Activated T-cell treated with anti-CD3 and anti-CD28 coated beads for 1 hour (primary cell): ENCODE measurements around the gene ABCF3.

ENCODE experiments used
- DNase-seq: peaks from one replicate; pipeline ENCODE4 v3.0.0-alpha.2; 2020; ENCODE audit warnings: low read depth

Gene ABCF3

GRCh38 chr3:184188080-184188479, 2.1 kb downstream of the ABCF3 start:
- no peak for DNase-seq

GRCh38 chr3:184189421-184189820, 3.4 kb downstream of the ABCF3 start:
- DNase-seq = no peak

DNA sequence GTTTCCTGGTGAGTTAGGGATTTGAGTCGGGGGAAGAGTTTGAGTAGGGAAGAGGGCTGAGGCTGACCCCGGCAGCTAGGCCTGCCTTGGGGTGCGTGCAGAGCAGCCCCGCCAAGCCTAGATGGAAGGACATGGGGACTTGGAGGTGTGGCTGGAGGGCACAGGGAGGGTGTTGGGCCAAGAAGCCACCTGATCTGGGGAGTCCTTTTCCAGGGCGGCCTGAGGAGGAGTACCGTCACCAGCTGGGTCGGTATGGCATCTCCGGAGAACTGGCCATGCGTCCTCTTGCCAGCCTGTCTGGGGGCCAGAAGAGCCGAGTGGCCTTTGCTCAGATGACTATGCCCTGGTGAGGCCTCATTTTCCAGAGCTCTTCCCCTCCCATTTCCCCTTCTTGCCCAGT, 6.9 kb downstream of the ABCF3 start:
- DNase-seq = no peak

DNA sequence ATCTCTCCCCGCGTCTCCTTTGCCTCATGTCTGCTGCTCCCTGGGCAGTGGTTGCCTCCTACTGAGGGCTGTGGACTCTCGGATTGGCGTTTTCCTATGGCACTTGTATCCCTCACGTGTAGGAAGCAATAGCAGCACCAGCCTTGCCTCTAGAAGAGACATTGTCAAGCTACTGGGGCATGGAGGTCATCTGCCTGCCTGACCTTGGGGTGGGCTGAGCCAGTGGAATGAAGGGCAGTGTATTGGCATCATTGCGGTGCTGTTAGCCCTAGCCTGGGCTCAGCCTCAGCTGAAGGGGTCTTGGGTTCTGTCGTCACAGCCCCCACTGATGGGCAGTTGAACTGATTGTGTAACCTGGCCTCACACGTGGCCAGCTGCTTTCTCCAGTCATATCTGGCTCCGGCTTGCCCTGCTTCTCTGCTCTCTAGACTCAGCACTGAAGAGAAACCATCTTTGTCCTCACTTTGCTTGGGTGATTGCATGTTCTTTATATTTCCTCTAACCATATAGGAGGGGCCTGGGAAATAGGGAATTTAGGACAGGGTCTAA, 8.1 kb downstream of the ABCF3 start:
- no peak for DNase-seq

DNA sequence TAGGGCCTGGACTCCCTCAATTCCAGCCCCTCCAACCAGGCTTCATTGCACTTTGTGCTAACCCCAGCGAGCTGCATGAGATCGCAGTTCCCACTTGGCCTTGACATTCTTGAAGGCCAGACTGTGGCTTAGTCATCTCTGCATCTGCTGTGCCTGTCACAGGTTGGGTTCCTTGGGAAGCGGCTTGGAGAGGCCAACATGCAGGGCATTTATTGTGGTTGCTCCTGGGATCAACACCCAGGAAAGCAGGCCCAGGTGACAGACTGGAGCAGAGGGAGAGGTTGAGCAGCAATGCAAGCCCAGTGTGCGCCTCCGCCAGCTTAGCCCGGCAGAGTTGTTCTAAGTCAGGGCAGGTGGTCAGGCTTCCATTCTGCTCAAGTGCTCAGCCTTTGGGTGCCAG, 10.5 kb downstream of the ABCF3 start:
- DNase-seq = no peak

GRCh38 chr3:184198509-184198908, 12.5 kb downstream of the ABCF3 start:
- DNase-seq = no peak

DNA sequence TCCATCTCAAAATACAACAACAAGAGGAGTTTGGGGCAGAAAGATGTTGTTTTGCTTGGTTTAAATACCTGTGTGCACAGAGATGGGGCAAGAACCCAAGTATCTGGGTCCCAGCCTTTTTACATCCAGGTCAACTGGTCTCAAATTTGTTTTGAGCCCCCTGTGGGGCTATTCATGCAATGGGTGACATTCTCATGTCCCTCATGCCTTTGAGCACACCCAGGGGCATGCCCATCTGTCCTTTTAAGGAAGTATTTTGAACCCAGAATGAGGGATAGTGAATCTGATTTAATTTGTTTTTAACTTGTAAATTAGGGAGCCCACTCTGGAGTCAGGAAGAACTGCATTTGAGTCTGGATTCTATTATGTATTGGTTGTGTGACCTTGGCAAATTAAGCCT, 14.8 kb downstream of the ABCF3 start:
- no peak for DNase-seq

- no peak for DNase-seq
Observed at GRCh38 chr3:184203526-184203925, 17.5 kb downstream of the ABCF3 start.

DNA sequence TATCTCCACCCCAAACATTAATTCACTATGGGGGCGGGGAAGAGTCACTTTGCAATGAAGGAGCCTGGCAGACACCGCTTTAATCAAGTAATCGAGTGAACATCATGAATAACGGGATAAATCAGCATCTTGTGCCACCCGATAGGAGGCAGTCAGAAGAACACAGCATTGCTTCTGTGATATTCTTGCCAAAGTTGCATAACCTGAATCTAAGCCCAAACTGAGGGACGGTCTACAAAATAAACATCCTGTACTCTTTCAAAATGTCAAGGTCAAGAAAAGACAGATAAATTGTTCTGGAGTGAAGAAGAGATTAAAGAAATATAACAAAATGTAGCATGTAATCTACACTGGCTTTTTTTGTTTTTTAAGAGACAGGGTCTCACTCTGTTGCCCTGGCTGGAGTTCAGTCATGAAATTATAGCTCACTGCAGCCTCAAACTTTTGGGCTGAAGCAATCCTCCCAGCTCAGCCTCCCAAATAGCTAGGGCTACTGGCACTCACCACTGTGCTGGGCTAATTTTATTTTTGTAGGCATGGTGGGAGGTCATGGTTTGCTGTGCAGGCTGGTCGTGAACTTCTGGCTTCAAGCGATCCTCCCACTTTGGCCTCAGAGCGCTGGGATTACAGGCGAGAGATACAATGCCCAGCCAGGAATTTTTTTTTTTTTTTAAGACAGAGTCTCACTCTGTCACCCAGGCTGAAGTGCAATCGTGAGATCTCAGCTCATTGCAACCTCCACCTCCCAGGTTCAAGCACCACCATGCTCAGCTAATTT, 23.3 kb downstream of the ABCF3 start:
- no peak for DNase-seq

GRCh38 chr3:184211297-184211696, 25.3 kb downstream of the ABCF3 start:
- no peak for DNase-seq

DNA sequence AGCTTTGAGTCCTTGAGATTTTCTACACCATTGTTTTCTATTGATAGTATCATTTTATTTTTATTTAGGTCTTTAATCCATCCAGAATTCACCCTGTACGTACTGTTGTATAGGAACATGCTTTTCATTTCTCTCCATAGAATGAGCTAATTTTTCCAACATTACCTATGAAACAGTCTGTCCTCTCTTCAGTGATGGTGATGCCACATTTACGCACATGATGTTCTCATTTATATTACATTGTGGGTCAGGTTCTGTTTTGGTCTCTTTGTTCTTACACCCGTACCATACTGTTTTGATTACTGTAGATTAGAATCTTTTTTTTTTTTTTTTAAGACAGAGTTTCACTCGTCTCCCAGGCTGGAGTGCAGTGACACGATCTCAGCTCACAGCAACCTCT, 25.7 kb downstream of the ABCF3 start:
- no peak for DNase-seq

DNA sequence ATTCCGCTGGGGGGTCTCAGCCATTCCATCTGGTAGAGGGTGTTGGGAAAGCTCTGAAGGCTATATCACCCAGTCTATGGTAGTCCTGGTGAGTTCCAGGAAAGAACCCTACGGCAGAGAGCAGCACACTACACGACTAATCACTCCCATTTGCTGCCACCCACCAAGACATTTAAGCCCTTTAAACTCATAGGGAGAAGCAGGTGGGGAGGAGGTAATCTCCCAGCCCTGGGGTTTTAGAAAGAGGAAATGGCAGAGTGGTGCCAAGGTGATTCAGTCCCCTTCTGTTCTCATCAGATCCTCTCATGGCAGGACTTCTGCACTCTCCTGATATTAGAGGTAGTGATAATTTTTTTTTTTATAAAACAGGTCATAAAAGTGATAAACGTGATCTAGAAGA, 32.8 kb downstream of the ABCF3 start:
- DNase-seq = no peak

DNA sequence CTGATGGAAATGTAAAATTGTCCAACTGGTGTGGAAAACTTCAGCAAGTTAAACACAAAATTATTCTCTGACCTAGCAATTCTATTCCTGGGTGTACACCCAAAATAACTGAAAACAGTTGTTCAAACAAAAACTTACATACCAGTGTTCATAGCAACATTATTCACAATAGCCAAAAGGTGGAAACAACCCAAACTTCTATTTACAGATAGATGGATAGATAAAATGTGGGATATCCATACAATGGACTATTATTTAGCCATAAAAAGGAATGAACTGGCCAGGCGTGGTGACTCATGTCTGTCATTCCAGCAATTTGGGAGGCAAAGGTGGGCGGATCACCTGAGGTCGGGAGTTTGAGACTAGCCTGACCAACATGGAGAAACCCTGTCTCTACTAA, 36.5 kb downstream of the ABCF3 start:
- no peak for DNase-seq

DNA sequence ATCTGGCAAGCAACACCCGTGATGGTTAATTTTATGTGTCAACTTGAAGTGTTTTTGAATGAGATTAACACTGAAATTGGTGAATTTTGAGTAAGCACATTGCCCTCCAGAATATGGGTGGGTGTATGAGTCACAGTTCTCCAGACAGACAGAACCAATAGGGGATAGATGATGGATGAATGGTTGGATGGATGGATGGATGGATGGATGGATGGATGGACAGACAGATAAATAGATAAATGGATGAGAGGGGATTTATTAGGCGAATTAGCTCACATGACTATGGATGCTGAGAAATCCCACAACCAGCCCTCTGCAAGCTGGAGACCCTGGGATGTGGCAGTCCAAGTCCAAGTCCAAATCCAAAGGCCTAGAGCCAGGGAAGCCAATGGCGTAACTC, 37.9 kb downstream of the ABCF3 start:
- no peak for DNase-seq

- DNase-seq = peak; percentile 42
Observed at GRCh38 chr3:184227481-184227935, 41.5 kb downstream of the ABCF3 start.

GRCh38 chr3:184228376-184229137, 42.6 kb downstream of the ABCF3 start:
- no peak for DNase-seq

- peak; percentile 52 for DNase-seq
Observed at GRCh38 chr3:184229394-184230080, 43.5 kb downstream of the ABCF3 start, which contains the start of gene VWA5B2. Gene VWA5B2, plus strand, starts transcription at chr3:184229585. Its CDS starts 944 bp downstream, at chr3:184230529.

- no peak for DNase-seq
Observed at GRCh38 chr3:184230081-184230602, 44.1 kb downstream of the ABCF3 start.

DNA sequence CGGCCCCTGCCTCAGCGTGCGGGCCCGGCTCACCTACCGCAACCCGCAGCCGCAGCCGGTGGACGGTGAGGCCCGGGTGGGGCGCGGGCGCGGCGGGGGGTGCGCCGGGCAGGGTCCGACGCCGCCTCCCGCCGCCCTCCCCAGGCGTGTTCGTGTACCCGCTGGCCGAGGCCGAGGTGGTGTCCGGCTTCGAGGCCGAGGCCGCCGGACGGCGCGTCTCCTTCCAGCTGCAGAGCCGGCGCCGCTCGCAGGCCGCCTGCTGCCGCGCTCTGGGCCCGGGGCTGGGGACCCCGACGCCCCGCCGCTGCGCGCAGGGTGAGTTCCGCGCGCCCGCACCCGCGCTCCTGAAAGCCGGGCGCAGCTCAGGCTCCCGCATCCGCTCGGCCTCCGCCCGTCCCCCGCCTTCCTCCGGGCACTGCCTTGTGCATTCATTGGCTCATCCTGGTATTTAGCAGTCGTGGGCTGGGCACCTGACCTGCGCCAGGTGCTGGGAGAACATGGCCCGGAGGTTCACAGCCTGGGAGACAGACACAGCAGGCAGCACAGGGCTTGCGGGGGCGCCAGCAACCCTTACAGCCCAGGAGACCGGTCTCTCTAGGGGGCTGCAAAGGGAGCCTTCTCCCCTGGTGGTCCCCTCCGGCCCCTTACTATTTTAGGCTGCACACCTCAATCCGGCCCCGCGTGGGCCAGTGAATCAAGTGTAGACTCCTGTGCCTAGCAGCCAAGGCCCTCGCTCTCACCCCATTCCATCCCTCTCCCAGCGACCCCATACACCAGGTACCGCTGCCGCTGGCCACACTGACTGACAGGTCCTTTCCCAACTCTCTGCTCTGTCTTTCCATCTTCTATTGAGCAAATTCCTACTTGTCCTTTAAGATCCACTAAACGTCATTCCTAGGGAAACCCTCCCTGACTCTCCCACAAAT, 44.9 kb downstream of the ABCF3 start:
- DNase-seq = no peak

DNA sequence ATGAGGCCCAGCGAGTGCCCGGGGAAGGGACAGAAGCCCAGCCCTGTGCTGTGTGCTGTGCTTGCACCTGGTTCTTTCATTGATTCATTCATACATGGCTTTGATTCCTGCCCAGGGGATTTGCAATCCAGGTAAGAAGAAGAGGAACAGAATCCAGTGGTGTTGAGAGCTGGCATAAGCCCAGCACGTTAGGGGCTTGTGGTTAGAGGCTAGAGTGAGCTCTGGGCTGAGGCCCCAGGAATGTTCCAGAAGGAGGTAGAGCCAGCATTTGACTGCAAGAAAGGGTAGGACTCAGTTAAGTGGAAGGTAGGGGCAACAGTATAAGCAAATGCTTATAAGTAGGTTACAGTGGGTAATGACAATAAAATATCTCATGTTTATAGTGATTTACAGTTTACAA, 45.7 kb downstream of the ABCF3 start:
- no peak for DNase-seq
